ENCODE measurements around the gene FGD2.

FGD2 gene

DNA sequence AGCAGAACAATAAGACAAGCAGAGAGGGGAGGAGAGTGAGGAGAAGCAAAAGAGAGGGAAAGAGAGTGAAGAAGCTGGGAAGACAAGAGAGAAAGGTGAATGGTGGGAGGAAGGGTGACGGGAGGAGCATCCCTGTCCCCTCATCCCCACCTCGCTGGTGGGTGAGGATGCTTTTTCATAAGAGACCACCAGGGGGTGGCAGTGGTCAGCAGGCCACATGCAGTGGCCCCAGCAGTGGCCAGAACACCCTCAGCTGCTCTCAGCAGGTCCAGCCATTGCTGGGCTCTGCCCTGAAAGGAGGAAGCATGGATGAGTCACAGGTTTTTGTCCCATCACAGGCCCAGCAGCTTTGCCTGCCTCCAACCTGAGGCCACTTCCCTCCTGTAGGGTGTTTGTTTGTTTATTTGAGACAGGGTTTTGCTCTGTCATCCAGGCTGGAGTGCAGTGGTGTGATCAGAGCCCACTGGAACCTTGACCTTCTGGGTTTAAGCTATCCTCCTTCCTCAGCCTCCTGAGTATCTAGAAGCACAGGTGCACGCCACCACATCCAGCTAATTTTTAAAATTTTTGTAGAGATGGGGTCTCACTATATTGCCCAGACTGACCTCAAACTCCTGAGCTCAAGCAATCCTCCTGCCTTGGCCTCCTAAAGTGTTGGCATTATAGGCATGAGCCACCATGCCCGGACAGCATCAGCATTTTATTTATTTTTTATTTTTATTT, 24.0 kb downstream of the FGD2 start (continued):
- TF ChIP-seq ZBTB11 (tag by site-specific recombination; conservative IDR thresholded peaks at IDR 0.05; ENCODE audit: low read depth) = no peak
- 0 out of 2 replicates have a peak, but pooled peaks have one; percentile 8 for TF ChIP-seq ZNF16 (tag by site-specific recombination; IDR thresholded peaks at IDR 0.05; ENCODE audit: low read depth)
- no peak for TF ChIP-seq ZNF24 (tag by site-specific recombination; IDR thresholded peaks at IDR 0.05)
- no peak for TF ChIP-seq ZNF610 (tag by site-specific recombination; IDR thresholded peaks at IDR 0.05; ENCODE audit: borderline replicate concordance)
- TF ChIP-seq ZBTB17 (tag by site-specific recombination; IDR thresholded peaks at IDR 0.05) = peak; percentile 14; the same call in 1 of the 2 replicates
- peak; percentile 75; the same call in 1 of the 2 replicates for TF ChIP-seq ZNF600 (tag by site-specific recombination; IDR thresholded peaks at IDR 0.05)
- TF ChIP-seq ZNF426 (tag by site-specific recombination; IDR thresholded peaks at IDR 0.05) = no peak
- TF ChIP-seq ZNF707 (tag by site-specific recombination; IDR thresholded peaks at IDR 0.05) = no peak
- no peak for TF ChIP-seq ZNF138 (tag by site-specific recombination; IDR thresholded peaks at IDR 0.05; ENCODE audit: borderline replicate concordance)
- no peak for TF ChIP-seq ZBTB7A (tag by site-specific recombination; IDR thresholded peaks at IDR 0.05; ENCODE audit: low read depth)
- TF ChIP-seq ZNF354C (tag by site-specific recombination; IDR thresholded peaks at IDR 0.05; ENCODE audit: borderline replicate concordance, low read depth) = no peak
- 0 out of 2 replicates have a peak, but pooled peaks have one; percentile 25 for TF ChIP-seq ZEB2 (tag by site-specific recombination; IDR thresholded peaks at IDR 0.05)

- no peak overlapping the region for H3K27ac ChIP-seq (ENCODE audit: extremely low read depth, low read depth, low read length)
- H3K4me1 ChIP-seq (ENCODE audit: control insufficient read depth, insufficient read depth, low read length) = no peaks in the 10 kb centered on the region
- no peaks in the 10 kb centered on the region for H3K9me3 ChIP-seq (ENCODE audit: control insufficient read depth, insufficient read depth, low read depth, low read length)
- no peaks in the 10 kb centered on the region for H3K36me3 ChIP-seq (ENCODE audit: control insufficient read depth in 2 of 2, insufficient read depth in 1 of 2, low read length in 2 of 2)
- TF ChIP-seq SETDB1 (IDR thresholded peaks at IDR 0.05; ENCODE audit: insufficient read length, low read length) (peak; percentile 43), ZNF580 (tag by site-specific recombination; IDR thresholded peaks at IDR 0.05) (peak; percentile 82), ZNF280D (tag by site-specific recombination; IDR thresholded peaks at IDR 0.05) (peak; percentile 89), ZNF639 (tag by site-specific recombination; IDR thresholded peaks at IDR 0.05) (no peak), FEZF1 (tag by site-specific recombination; IDR thresholded peaks at IDR 0.05) (no peak), ZNF146 (tag by site-specific recombination; IDR thresholded peaks at IDR 0.05) (peak; percentile 100)
- no peak overlapping the region for H3K4me3 ChIP-seq (ENCODE audit: low read depth, low read length)
- POLR2A ChIA-PET = no interaction called here
- CTCF ChIA-PET = interaction anchor here (0.7 to 20.3 kb wide), 8 partner anchors 9 to 416 kb away, joined by 3 to 845 read pairs (median 66); partner anchors contain the start of gene PIM1
Observed at GRCh38 chr6:37030599-37030998, 25.1 kb downstream of the FGD2 start.

Measured in HEK293 (cell line).